Keratinocyte (primary cell): ENCODE measurements around the gene NOS3. TPM values are rescaled to one million over a fixed set of nuclear protein-coding genes. Genes with fewer than 3 reads are reported as not detected.

Experiments
- DNase-seq: peaks from one replicate; pipeline ENCODE4 v3.0.0-alpha.2; 2011; ENCODE audit warnings: low read depth, missing footprints, low spot score
- FAIRE-seq: peaks from 2 replicates; lab custom pipeline; 2011; peaks lifted over from hg19 to GRCh38; lab: Jason Lieb, UNC
- H2AFZ ChIP-seq: 2 replicates; pipeline ENCODE4 v1.6.0; 2012; ENCODE audit warnings: low read length, control low read depth, inconsistent platforms; ENCODE audit not compliant: control insufficient read depth
- H3K27ac ChIP-seq: 2 replicates; pipeline ENCODE4 v1.5.1; 2011; ENCODE audit warnings: low read length; ENCODE audit not compliant: control insufficient read depth, insufficient read depth
- H3K27me3 ChIP-seq: 3 replicates; pipeline ENCODE4 v1.6.0; 2011; ENCODE audit warnings: low read length; ENCODE audit not compliant: control insufficient read depth, insufficient read depth; ENCODE audit errors: extremely low read depth
- H3K36me3 ChIP-seq, 2 experiments: 2 replicates in 1 of 2; 3 replicates in 1 of 2; pipeline ENCODE4 v1.5.1; 2011; ENCODE audit warnings: low read length in 2 of 2, mild to moderate bottlenecking in 1 of 2; ENCODE audit not compliant: control insufficient read depth in 2 of 2, insufficient read depth in 2 of 2; ENCODE audit errors: extremely low read depth in 1 of 2
- H3K4me1 ChIP-seq: 3 replicates; pipeline ENCODE4 v1.5.1; 2011; ENCODE audit warnings: low read length; ENCODE audit not compliant: control insufficient read depth, insufficient read depth; ENCODE audit errors: extremely low read depth
- H3K4me2 ChIP-seq: 3 replicates; pipeline ENCODE4 v1.6.0; 2011; ENCODE audit warnings: low read depth, low read length; ENCODE audit not compliant: control insufficient read depth, insufficient read depth; ENCODE audit errors: extremely low read depth
- H3K4me3 ChIP-seq, 3 experiments: fragments of 200-600 bp in 1 of 3; sonication (generic) in 1 of 3; 2 replicates in 2 of 3; 3 replicates in 1 of 3; pipeline ENCODE4 v1.5.1; 2011 to 2016; ENCODE audit warnings: low read length in 3 of 3, mild to moderate bottlenecking in 3 of 3, control low read depth in 2 of 3, inconsistent platforms in 1 of 3, low read depth in 1 of 3, mixed read lengths in 1 of 3, mixed run types in 1 of 3, moderate library complexity in 1 of 3; ENCODE audit not compliant: control insufficient read depth in 2 of 3, insufficient read depth in 2 of 3; ENCODE audit errors: extremely low read depth in 1 of 3
- H3K79me2 ChIP-seq: 2 replicates; pipeline ENCODE4 v1.6.0; 2012; ENCODE audit warnings: low read length; ENCODE audit not compliant: control insufficient read depth, insufficient read depth
- H3K9ac ChIP-seq: 3 replicates; pipeline ENCODE4 v1.6.0; 2011; ENCODE audit warnings: low read length; ENCODE audit not compliant: control insufficient read depth, insufficient read depth; ENCODE audit errors: extremely low read depth
- H3K9me1 ChIP-seq: 3 replicates; pipeline ENCODE4 v1.6.0; 2011; ENCODE audit warnings: low read length; ENCODE audit not compliant: control insufficient read depth, insufficient read depth; ENCODE audit errors: extremely low read depth
- H3K9me3 ChIP-seq: 2 replicates; pipeline ENCODE4 v1.5.1; 2012; ENCODE audit warnings: low read depth, low read length; ENCODE audit not compliant: control insufficient read depth
- H4K20me1 ChIP-seq: 3 replicates; pipeline ENCODE4 v1.6.0; 2011; ENCODE audit warnings: low read length; ENCODE audit not compliant: control insufficient read depth, insufficient read depth; ENCODE audit errors: extremely low read depth
- EZH2 ChIP-seq: IDR thresholded peaks from one replicate; pipeline ENCODE4 v1.6.1; 2012; ENCODE audit warnings: inconsistent platforms, mild to moderate bottlenecking, low read length, moderate library complexity
- dilution Hi-C: fragments of 300-500 bp; cut with MboI; formaldehyde crosslinking; loops from one replicate; pipeline ENCODE4 v1.7.0; 2020; ENCODE audit warnings: low sequenced_read_pairs; ENCODE audit not compliant: extremely low pct_ligation_motif_present
- polyA plus RNA-seq, 5 experiments: library from polyadenylated mRNA; depleted of rRNA in 3 of 5; stranded (reverse) in 3 of 5; stranded (forward) in 1 of 5; unstranded in 1 of 5; fragments of >200 nt; gene quantifications; 1 replicate in 1 of 5; 2 replicates in 3 of 5; 3 replicates in 1 of 5; pipeline versions ENCODE4 v1.2.1 to v1.2.3, GENCODE V29; 2011 to 2012; ENCODE audit warnings: missing spikeins in 2 of 5, low read depth in 1 of 5, low replicate concordance in 1 of 5
- TF ChIP-seq, protein P1 (sequence below), 3 experiments: IDR thresholded peaks in 1 of 3; conservative IDR thresholded peaks in 1 of 3; optimal IDR thresholded peaks in 1 of 3; 2 replicates in 2 of 3; 3 replicates in 1 of 3; pipeline versions ENCODE3 to v1.5.1; 2011; ENCODE audit warnings: low read length in 3 of 3, mild to moderate bottlenecking in 3 of 3, moderate library complexity in 2 of 3, control low read depth in 1 of 3, inconsistent platforms in 1 of 3; ENCODE audit not compliant: insufficient read depth in 2 of 3; ENCODE audit errors: extremely low read depth in 1 of 3

The NOS3 gene
- polyA plus RNA-seq, 1 donor (not counting 4 experiments of a cell fraction or from before 2014, with no cell fraction given) = 0.77 TPM

DNA sequence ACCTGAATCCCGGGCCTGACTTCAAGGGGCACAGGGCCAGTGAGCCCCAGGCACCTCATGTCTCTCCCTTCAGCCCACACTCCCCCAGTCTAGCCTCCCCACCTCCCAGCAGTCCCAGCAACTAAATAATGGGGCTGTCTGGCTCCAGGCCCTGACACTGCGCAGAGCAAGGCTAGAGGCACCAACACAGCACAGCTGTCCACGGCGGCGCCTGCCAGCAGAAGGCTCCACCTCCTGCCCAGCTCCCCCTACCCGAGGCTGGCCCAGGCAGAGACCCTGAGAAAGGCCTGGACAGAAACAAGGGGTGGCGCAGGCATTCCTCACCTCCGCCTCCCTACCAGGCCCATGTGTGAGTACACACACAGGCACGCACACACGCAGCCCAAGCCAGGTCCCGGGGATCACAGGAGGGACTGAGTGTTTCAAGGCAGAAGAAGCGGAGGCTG lies 18.8 kb upstream of the NOS3 start:
- TF ChIP-seq EZH2 = no peak
- TF ChIP-seq, protein P1, sequence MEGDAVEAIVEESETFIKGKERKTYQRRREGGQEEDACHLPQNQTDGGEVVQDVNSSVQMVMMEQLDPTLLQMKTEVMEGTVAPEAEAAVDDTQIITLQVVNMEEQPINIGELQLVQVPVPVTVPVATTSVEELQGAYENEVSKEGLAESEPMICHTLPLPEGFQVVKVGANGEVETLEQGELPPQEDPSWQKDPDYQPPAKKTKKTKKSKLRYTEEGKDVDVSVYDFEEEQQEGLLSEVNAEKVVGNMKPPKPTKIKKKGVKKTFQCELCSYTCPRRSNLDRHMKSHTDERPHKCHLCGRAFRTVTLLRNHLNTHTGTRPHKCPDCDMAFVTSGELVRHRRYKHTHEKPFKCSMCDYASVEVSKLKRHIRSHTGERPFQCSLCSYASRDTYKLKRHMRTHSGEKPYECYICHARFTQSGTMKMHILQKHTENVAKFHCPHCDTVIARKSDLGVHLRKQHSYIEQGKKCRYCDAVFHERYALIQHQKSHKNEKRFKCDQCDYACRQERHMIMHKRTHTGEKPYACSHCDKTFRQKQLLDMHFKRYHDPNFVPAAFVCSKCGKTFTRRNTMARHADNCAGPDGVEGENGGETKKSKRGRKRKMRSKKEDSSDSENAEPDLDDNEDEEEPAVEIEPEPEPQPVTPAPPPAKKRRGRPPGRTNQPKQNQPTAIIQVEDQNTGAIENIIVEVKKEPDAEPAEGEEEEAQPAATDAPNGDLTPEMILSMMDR (optimal IDR thresholded peaks at IDR 0.05 in 1 of 3, IDR thresholded peaks at IDR 0.05 in 1 of 3, conservative IDR thresholded peaks at IDR 0.05 in 1 of 3; ENCODE audit: extremely low read depth in 1 of 3, insufficient read depth in 2 of 3, low read length in 3 of 3) = no peak
- Histone ChIP-seq H3K9ac (no peak overlapping the region), H3K27me3 (peaks cover 66% of the 10 kb centered on the region), H3K4me2 (no peak overlapping the region), H4K20me1 (no peaks in the 10 kb centered on the region), H3K9me1 (no peaks in the 10 kb centered on the region), H3K4me1 (peaks cover 2% of the 10 kb centered on the region), H3K9me3 (no peaks in the 10 kb centered on the region), H3K79me2 (no peaks in the 10 kb centered on the region), H3K27ac (no peak overlapping the region), H2AFZ (no peak overlapping the region), H3K36me3 (no peaks in the 10 kb centered on the region), H3K4me3 (no peak overlapping the region)
- dilution Hi-C loops = no loop called here
- DNase-seq = no peak
- no peak for FAIRE-seq

DNA sequence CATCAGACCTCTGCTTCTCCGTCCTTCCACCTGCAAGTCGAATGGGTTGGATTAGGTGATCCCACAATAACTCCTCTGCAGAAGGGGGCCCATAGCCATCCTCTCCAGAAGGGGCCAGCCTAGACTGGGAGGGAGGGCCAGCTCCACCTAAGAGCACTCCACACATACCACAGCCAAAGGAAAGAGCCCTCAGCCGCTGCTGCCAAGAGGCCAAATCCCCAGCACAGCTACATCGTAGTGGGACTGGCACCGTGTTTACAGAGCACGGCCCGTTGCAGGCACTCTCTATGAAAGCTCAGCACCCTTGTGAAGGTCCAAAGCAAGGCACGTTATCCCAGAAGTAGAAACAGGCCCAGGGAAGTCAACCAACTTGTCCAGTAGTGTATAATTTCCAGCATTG lies 18.1 kb upstream of the NOS3 start:
- dilution Hi-C loops = no loop called here
- Histone ChIP-seq H3K79me2 (no peaks in the 10 kb centered on the region), H3K9ac (no peak overlapping the region), H3K4me3 (no peak overlapping the region), H4K20me1 (no peaks in the 10 kb centered on the region), H3K36me3 (no peaks in the 10 kb centered on the region), H2AFZ (no peak overlapping the region), H3K9me1 (no peaks in the 10 kb centered on the region), H3K9me3 (no peaks in the 10 kb centered on the region), H3K27me3 (peaks cover 71% of the 10 kb centered on the region), H3K4me1 (peaks cover 2% of the 10 kb centered on the region), H3K4me2 (no peak overlapping the region), H3K27ac (no peak overlapping the region)
- FAIRE-seq (no peak), DNase-seq (no peak)
- no peak for TF ChIP-seq EZH2
- TF ChIP-seq, protein P1 (optimal IDR thresholded peaks at IDR 0.05 in 1 of 3, IDR thresholded peaks at IDR 0.05 in 1 of 3, conservative IDR thresholded peaks at IDR 0.05 in 1 of 3; ENCODE audit: extremely low read depth in 1 of 3, insufficient read depth in 2 of 3, low read length in 3 of 3) = no peak
